BLaER1 treated with 17β-estradiol and CSF1 and Interleukin-3, amounts not matched to agents 10 nM and 100 nM (cell line): ENCODE results near the gene INSRR.

Experiments used
- H3K27ac ChIP-seq, 11 experiments: shearing (Covaris generic); formaldehyde crosslinking; 2 replicates each; pipeline ENCODE4 v1.8.1; 2022
- H3K27me3 ChIP-seq, 11 experiments: shearing (Covaris generic); formaldehyde crosslinking; 2 replicates each; pipeline ENCODE4 v1.8.1; 2022
- H3K36me3 ChIP-seq, 11 experiments: shearing (Covaris generic); formaldehyde crosslinking; 2 replicates each; pipeline ENCODE4 v1.8.1; 2022
- H3K4me1 ChIP-seq, 10 experiments: shearing (Covaris generic); formaldehyde crosslinking; 2 replicates each; pipeline ENCODE4 v1.8.1; 2022
- H3K4me2 ChIP-seq, 11 experiments: shearing (Covaris generic); formaldehyde crosslinking; 2 replicates each; pipeline ENCODE4 v1.8.1; 2022
- H3K4me3 ChIP-seq, 10 experiments: shearing (Covaris generic); formaldehyde crosslinking; 2 replicates each; pipeline ENCODE4 v1.8.1; 2022
- H3K9ac ChIP-seq, 11 experiments: shearing (Covaris generic); formaldehyde crosslinking; 2 replicates each; pipeline ENCODE4 v1.8.1; 2022
- H3K9me3 ChIP-seq, 11 experiments: shearing (Covaris generic); formaldehyde crosslinking; replicated peaks in 1 of 11; 2 replicates each; pipeline ENCODE4 v1.8.1; 2022
- H4K20me1 ChIP-seq, 11 experiments: shearing (Covaris generic); formaldehyde crosslinking; 2 replicates each; pipeline ENCODE4 v1.8.1; 2022
- Cebpa-rat ChIP-seq, 11 experiments: shearing (Covaris generic); IDR thresholded peaks; 2 replicates each; pipeline ENCODE4 v1.8.1; 2022

Gene INSRR

GRCh38 chr1:156858959-156859522 lies at the start of gene INSRR:
Gene INSRR, minus strand, starts transcription at chr1:156859117. Its CDS starts 496 bp downstream, at chr1:156858621.
- Histone ChIP-seq H3K27ac (no peak within 1 kb of the TSS), H3K9me3 (no peaks in the 10 kb centered on the region), H3K36me3 (no peaks in the 10 kb centered on the region), H3K4me1 (peaks cover 39 to 63% (median 56%) of the 10 kb centered on the region in 10 experiments), H3K4me2 (peak within 1 kb of the TSS; percentile 84 to 98 (median 96)), H3K27me3 (peaks cover 66 to 70% (median 68%) of the 10 kb centered on the region in 11 experiments), H3K9ac (peak within 1 kb of the TSS in 6 of 11 experiments; percentile 5 to 72 (median 57); a peak in 8 of 22 replicates), H3K4me3 (peak within 1 kb of the TSS; percentile 47 to 69 (median 58)), H4K20me1 (peaks cover 0 to 27% (median 13%) of the 10 kb centered on the region in 11 experiments; a peak in 12 of 22 replicates)
- TF ChIP-seq Cebpa-rat (IDR thresholded peaks at IDR 0.05), result no peak

- Histone ChIP-seq H3K27ac (no peak overlapping the region), H3K36me3 (no peaks in the 10 kb centered on the region), H3K4me3 (no peak overlapping the region), H3K9me3 (peaks cover 0 to 9% (median 0%) of the 10 kb centered on the region in 11 experiments; a peak in 7 of 22 replicates), H3K27me3 (no peaks in the 10 kb centered on the region), H4K20me1 (peaks cover 0 to 6% (median 0%) of the 10 kb centered on the region in 11 experiments; a peak in 1 of 22 replicates), H3K4me2 (no peak overlapping the region), H3K4me1 (peaks cover 23 to 56% (median 39%) of the 10 kb centered on the region in 10 experiments), H3K9ac (no peak overlapping the region)
- no peak for TF ChIP-seq Cebpa-rat (IDR thresholded peaks at IDR 0.05)
Measured at GRCh38 chr1:156908541-156908940, 49.6 kb upstream of the INSRR start.

GRCh38 chr1:156906206-156906906 lies 47.4 kb upstream of the INSRR start:
- TF ChIP-seq Cebpa-rat (IDR thresholded peaks at IDR 0.05), result no peak
- peak overlapping the region in 8 of 11 experiments; percentile 61 to 80 (median 72); a peak in 14 of 22 replicates for H3K4me2 ChIP-seq

GRCh38 chr1:156905651-156906050 lies 46.7 kb upstream of the INSRR start:
- no peak overlapping the region for H3K9ac ChIP-seq
- peaks cover 9 to 67% (median 37%) of the 10 kb centered on the region in 10 experiments; a peak in 19 of 20 replicates for H3K4me1 ChIP-seq
- H3K27me3 ChIP-seq, result no peaks in the 10 kb centered on the region
- H3K9me3 ChIP-seq, result peaks cover 0 to 9% (median 0%) of the 10 kb centered on the region in 11 experiments; a peak in 7 of 22 replicates
- H3K4me2 ChIP-seq, result peak overlapping the region in 5 of 11 experiments; percentile 25 to 80 (median 72); a peak in 10 of 22 replicates
- H4K20me1 ChIP-seq, result peaks cover 0 to 4% (median 0%) of the 10 kb centered on the region in 11 experiments; a peak in 1 of 22 replicates
- no peak overlapping the region for H3K27ac ChIP-seq
- TF ChIP-seq Cebpa-rat (IDR thresholded peaks at IDR 0.05), result no peak
- H3K36me3 ChIP-seq, result no peaks in the 10 kb centered on the region
- no peak overlapping the region for H3K4me3 ChIP-seq

More at GRCh38 chr1:156906206-156906906, 47.4 kb upstream of the INSRR start:
- peaks cover 0 to 9% (median 0%) of the 10 kb centered on the region in 11 experiments; a peak in 7 of 22 replicates for H3K9me3 ChIP-seq
- peak overlapping the region in 3 of 11 experiments; percentile 25 to 51 (median 43); a peak in 2 of 22 replicates for H3K27ac ChIP-seq
- H3K4me3 ChIP-seq, result no peak overlapping the region
- H3K9ac ChIP-seq, result no peak overlapping the region
- H3K27me3 ChIP-seq, result no peaks in the 10 kb centered on the region
- no peaks in the 10 kb centered on the region for H3K36me3 ChIP-seq
- peaks cover 0 to 6% (median 0%) of the 10 kb centered on the region in 11 experiments; a peak in 1 of 22 replicates for H4K20me1 ChIP-seq
- peaks cover 10 to 61% (median 36%) of the 10 kb centered on the region in 10 experiments; a peak in 19 of 20 replicates for H3K4me1 ChIP-seq

GRCh38 chr1:156905176-156905575 lies 46.3 kb upstream of the INSRR start:
- Histone ChIP-seq H3K9me3 (peaks cover 0 to 9% (median 0%) of the 10 kb centered on the region in 11 experiments; a peak in 7 of 22 replicates), H3K4me2 (peak overlapping the region in 5 of 11 experiments; percentile 25 to 80 (median 72); a peak in 8 of 22 replicates), H4K20me1 (0 out of 22 replicates have a peak, but pooled peaks cover 0 to 3% (median 0%) of the 10 kb centered on the region in 11 experiments), H3K36me3 (no peaks in the 10 kb centered on the region), H3K27me3 (no peaks in the 10 kb centered on the region), H3K4me1 (peaks cover 9 to 71% (median 39%) of the 10 kb centered on the region in 10 experiments; a peak in 19 of 20 replicates), H3K9ac (no peak overlapping the region), H3K27ac (no peak overlapping the region), H3K4me3 (no peak overlapping the region)
- TF ChIP-seq Cebpa-rat (IDR thresholded peaks at IDR 0.05), result no peak

- peaks cover 0 to 9% (median 0%) of the 10 kb centered on the region in 11 experiments; a peak in 7 of 22 replicates for H3K9me3 ChIP-seq
- 0 out of 22 replicates have a peak, but pooled peaks cover 0 to 3% (median 0%) of the 10 kb centered on the region in 11 experiments for H4K20me1 ChIP-seq
- H3K4me1 ChIP-seq, result peaks cover 10 to 79% (median 43%) of the 10 kb centered on the region in 10 experiments
- peak overlapping the region in 2 of 11 experiments; percentile 1 to 33; a peak in 2 of 22 replicates for H3K4me2 ChIP-seq
- no peak overlapping the region for H3K4me3 ChIP-seq
- H3K36me3 ChIP-seq, result no peaks in the 10 kb centered on the region
- H3K27me3 ChIP-seq, result peaks cover 0 to 3% (median 0%) of the 10 kb centered on the region in 11 experiments; a peak in 4 of 22 replicates
- TF ChIP-seq Cebpa-rat (IDR thresholded peaks at IDR 0.05), result no peak
- H3K27ac ChIP-seq, result no peak overlapping the region
- no peak overlapping the region; a peak in 2 of 22 replicates for H3K9ac ChIP-seq
Measured at GRCh38 chr1:156904187-156904959, 45.5 kb upstream of the INSRR start.

- no peak overlapping the region; a peak in 1 of 22 replicates for H3K4me2 ChIP-seq
- H3K27me3 ChIP-seq, result peaks cover 0 to 12% (median 5%) of the 10 kb centered on the region in 11 experiments; a peak in 6 of 22 replicates
- no peak overlapping the region for H3K27ac ChIP-seq
- no peak overlapping the region for H3K4me3 ChIP-seq
- H3K36me3 ChIP-seq, result no peaks in the 10 kb centered on the region
- H3K9ac ChIP-seq, result no peak overlapping the region
- H4K20me1 ChIP-seq, result 0 out of 22 replicates have a peak, but pooled peaks cover 0 to 3% (median 0%) of the 10 kb centered on the region in 11 experiments
- TF ChIP-seq Cebpa-rat (IDR thresholded peaks at IDR 0.05), result no peak
- H3K9me3 ChIP-seq, result peaks cover 0 to 9% (median 0%) of the 10 kb centered on the region in 11 experiments; a peak in 7 of 22 replicates
- H3K4me1 ChIP-seq, result peaks cover 18 to 88% (median 50%) of the 10 kb centered on the region in 10 experiments
Measured at GRCh38 chr1:156903328-156904091, 44.6 kb upstream of the INSRR start.
